Stimulated activated naive CD8-positive, alpha-beta T cell treated with anti-CD3 and anti-CD28 coated beads, Interleukin-15, amount 100 ng/mL, for 72 hours (primary cell): ENCODE data around the gene TNN.

Source experiments
- ATAC-seq: fragments of 150-1000 bp; cut with Tn5 transposase; 2 replicates; pipeline ENCODE4 v1.10.0; 2021; ENCODE audit warnings: mild to moderate bottlenecking, moderate library complexity
- DNase-seq, 2 donors: peaks; one replicate each; pipeline ENCODE4 v3.0.0; 2021 to 2022
- H3K27ac Mint-ChIP-seq, 2 donors: one replicate each; pipeline ENCODE4 v1.8.0; 2022; ENCODE audit warnings: mild to moderate bottlenecking in 2 of 2, mixed read lengths in 2 of 2, moderate library complexity in 2 of 2
- H3K27me3 Mint-ChIP-seq: one replicate; pipeline ENCODE4 v1.8.0; 2022; ENCODE audit warnings: mixed read lengths
- H3K4me1 Mint-ChIP-seq: one replicate; pipeline ENCODE4 v1.8.0; 2022; ENCODE audit warnings: mild to moderate bottlenecking, mixed read lengths
- H3K4me3 Mint-ChIP-seq, 2 donors: one replicate each; pipeline ENCODE4 v1.8.0; 2022; ENCODE audit warnings: mild to moderate bottlenecking in 2 of 2, mixed read lengths in 2 of 2, moderate library complexity in 1 of 2
- H3K9me3 Mint-ChIP-seq, 2 donors: one replicate each; pipeline ENCODE4 v1.8.0; 2022; ENCODE audit warnings: mixed read lengths in 2 of 2

The TNN gene

DNA sequence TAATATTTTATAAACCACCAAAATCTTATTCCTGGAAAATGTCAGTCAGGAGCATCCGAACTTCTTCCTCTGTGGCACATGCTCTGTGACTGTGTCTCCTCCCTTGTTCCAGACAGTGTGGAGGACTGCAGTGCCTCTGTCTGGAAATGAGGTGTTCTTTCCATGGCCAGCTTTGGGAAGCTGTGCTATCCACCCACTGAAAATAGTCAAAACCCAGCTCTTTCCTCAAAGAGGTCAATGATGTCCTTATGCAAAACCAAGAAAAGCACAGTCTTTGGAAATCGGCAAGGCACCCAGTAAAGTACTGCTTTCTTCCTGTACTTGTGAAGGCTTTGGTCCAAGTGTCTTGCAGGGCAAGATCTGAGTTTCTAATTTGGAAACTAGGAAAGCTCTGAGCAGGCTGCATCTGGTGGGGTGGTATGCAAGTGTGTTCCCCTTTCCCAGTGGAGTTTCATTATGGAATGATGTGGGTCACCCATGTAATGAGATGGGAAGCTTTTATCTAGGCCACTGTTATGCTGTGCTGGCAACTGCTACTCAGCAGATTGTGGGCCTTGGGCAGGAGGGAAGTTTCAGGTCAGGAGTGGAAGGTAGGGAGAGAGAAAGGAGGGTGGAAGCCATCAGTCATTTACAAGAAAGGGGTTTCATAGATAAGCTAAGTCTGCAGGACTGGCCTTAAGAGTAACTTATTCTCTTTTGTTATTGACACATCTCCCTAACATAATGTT is 119.0 kb downstream of the TNN start:
- Mint-ChIP-seq H3K9me3 (no peaks in the 10 kb centered on the region), H3K4me3 (no peak overlapping the region), H3K4me1 (peaks cover 94% of the 10 kb centered on the region), H3K27me3 (no peaks in the 10 kb centered on the region), H3K27ac (peak overlapping the region; percentile 1)
- ATAC-seq (no peak), DNase-seq (no peak)

DNA sequence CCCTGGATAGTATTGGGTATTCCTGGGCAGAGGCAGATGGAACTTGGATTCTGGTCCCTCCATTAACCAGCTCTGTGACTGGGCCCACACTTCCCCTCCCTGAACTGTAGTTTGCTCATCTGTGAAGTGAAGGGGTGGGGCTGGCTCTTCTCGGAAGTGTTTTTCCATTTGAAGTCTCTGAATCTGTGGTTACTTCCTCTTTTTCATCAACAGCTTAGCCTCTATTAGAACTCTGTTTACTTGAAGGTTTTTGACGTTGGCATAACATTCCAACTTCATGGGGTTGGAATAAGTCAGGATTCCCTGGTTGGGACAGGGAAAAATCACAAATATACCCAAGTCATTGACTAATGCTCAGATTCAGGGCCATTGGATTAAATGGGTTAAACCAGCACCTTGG is 121.3 kb downstream of the TNN start:
- Mint-ChIP-seq H3K27me3 (no peaks in the 10 kb centered on the region), H3K4me3 (peak overlapping the region; percentile 82 to 92), H3K9me3 (no peaks in the 10 kb centered on the region), H3K27ac (peak overlapping the region; percentile 77 to 79), H3K4me1 (peaks cover 76% of the 10 kb centered on the region)
- ATAC-seq (peak; percentile 66), DNase-seq (peak; percentile 29 to 59)

DNA sequence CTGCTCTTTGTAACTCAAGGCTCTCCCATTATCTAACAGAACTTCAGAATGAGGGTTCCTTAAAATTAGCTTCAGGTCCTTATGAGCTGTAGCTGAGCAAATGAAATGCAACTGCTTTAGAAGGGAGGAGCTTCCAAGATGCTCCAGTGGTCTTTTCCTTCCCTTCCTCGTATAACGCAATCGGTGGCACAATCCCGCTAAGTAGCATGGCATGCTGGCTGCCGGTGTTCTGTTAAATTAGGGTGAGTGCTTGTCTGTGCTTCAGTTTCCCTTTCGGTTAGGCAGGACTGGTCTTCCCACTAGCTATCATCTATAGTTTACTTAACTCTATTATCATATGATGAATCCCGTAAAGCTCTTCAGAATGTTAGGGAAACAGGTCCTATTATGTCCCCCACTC is 124.0 kb downstream of the TNN start:
- H3K9me3 Mint-ChIP-seq: no peaks in the 10 kb centered on the region
- peak overlapping the region; percentile 86 to 94 for H3K27ac Mint-ChIP-seq
- peaks cover 51% of the 10 kb centered on the region for H3K4me1 Mint-ChIP-seq
- peak; percentile 51 for ATAC-seq
- H3K27me3 Mint-ChIP-seq: no peaks in the 10 kb centered on the region
- peak; percentile 27 to 28 for DNase-seq
- peak overlapping the region; percentile 82 to 92 for H3K4me3 Mint-ChIP-seq

DNA sequence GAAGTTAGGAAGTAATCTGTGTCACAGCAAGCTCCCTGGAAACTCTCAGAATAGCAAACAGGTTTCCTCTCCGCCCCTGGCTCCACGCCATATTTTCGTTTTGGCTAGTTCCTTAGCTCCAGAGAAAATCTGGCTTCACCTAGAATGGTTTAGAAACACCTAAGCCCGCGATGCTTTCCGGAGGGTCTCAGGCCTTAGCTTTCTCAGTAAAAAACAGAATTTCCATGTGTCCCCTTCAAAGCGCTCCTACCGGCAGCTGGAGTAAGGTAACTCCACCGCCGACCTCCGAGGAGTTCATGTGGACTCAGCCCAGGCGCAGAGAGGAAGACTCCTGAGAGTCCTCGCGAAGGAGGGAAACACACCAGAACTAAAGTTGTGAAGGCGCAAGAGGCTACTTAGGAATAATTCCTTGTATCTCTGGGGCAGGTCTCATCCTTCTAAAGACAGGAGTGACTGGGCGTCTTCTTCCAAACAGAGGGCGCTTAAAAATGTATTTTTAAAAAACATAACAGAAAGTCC is 124.5 kb downstream of the TNN start:
- Mint-ChIP-seq H3K9me3 (no peaks in the 10 kb centered on the region), H3K4me1 (peaks cover 50% of the 10 kb centered on the region), H3K4me3 (peak overlapping the region; percentile 82 to 92), H3K27me3 (no peaks in the 10 kb centered on the region), H3K27ac (peak overlapping the region; percentile 86 to 94)
- ATAC-seq (peak; percentile 61), DNase-seq (peak; percentile 36 to 46)

DNA sequence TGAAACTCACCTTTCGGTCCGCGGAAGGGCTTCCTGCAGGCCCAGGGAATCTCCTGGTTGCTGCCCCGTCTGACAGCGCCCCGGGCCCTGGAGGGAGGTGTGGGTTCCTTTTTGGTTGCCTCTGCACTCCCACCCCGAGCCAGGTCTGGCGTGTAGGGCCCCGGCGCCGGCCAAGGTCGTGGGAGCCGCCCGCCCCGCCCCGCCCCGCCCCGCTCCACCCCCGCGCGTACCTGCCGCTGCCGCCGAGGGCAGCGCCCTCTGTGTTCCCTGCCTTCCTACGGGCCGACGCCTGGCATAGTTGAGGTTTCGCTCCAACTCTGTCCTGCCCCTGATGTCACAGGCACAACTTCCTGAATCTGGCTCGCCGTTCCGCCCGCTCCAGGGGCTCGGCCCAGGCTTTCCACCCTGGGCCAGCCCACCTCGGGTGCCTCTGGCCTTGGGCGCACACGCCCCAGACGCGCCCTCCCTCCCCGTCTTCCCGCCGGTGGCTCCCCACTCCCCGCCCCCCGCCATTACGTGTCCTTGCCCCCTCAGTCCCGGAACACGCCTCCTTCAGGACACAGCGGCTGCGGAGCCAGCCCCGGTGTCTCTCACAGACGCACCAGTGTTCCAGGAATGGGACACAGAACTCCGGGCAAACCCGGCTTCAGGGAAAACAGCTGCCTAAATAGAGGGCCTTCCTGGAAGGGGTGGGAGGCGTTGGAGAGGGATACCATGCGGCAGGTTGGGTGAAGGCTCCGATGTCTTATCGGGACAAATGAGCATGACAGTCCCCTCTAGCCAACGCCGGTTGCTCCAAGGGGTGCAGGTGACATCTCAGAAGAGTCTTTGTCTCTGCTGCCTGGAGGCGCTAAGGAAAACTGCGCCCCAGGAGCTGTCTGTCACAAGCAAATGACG is 125.2 kb downstream of the TNN start, which contains the start of gene KIAA0040:
KIAA0040 (minus strand) TSS at position 147 of the 897 bp plus-strand sequence. CDS start 31,763 bp downstream, outside the sequence.
- Mint-ChIP-seq H3K27me3 (no peaks in the 10 kb centered on the region), H3K9me3 (no peaks in the 10 kb centered on the region), H3K4me3 (peak within 1 kb of the TSS; percentile 82 to 92), H3K27ac (peak within 1 kb of the TSS; percentile 86 to 94), H3K4me1 (peaks cover 50% of the 10 kb centered on the region)
- ATAC-seq (peak; percentile 81), DNase-seq (peak; percentile 57 to 63)

DNA sequence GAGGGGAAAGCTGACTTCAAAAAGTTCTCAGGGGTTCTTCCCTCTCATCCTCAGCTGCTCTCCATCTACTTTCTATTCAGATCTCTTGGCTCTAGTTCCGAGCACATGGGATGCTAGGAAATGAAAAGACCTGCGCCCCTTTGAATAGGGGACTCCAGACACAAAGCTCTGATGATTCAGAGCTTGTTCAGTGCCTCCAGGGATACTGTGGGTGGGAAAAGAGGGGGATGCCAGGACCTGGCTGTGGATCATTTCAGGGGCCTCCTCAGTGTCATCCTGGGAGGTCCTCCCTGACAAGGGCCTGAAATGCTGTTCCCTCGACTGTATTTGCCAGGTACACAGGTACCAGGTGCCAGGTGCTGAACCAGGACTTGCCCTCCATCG is 125.9 kb downstream of the TNN start:
- DNase-seq: no peak
- Mint-ChIP-seq H3K27ac (no peak overlapping the region), H3K4me3 (peak overlapping the region; percentile 82 to 92), H3K4me1 (peaks cover 44% of the 10 kb centered on the region), H3K9me3 (no peaks in the 10 kb centered on the region), H3K27me3 (no peaks in the 10 kb centered on the region)
- ATAC-seq: no peak

DNA sequence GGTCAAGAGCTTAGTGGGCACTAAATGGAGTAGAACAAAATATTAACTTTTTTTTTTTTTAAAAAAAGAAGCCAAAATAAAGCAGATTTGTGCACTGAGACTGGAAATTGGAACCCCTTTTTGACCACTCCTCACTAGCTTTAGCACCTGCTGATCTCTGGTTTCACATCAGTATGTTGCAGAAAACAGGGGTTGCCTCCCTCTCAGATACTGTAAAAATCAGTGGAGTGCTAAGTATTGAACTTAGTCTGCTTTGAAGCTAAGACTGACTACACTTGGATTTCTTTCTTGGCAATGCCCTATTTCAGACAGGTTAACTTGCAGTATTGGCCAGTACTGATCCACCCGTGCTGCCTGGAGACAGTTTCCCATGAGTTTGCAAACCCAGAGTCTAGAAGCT is 127.6 kb downstream of the TNN start:
- peaks cover 26% of the 10 kb centered on the region for H3K4me1 Mint-ChIP-seq
- no peak overlapping the region for H3K27ac Mint-ChIP-seq
- no peak for ATAC-seq

DNA sequence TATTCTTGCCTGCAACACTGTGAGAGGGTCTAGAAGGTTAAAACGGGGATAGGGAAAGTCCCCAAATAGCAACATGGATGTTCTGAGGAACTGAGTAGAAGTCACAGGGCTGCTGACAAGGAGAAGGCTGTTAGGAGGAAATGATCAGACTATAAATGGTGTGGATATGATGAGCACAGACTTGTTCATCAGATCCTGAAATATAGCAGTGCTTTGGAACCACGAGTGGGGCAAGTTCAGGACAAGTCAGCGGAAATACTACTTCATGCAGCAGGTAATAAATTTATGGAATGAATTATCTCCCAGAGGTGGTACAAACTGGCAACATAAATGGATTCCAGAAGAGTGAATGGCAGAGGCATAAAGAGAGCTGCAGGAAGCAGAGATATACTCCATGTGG is 128.2 kb downstream of the TNN start:
- Mint-ChIP-seq H3K9me3 (no peaks in the 10 kb centered on the region), H3K4me3 (no peak overlapping the region), H3K27me3 (no peaks in the 10 kb centered on the region), H3K4me1 (peaks cover 21% of the 10 kb centered on the region), H3K27ac (no peak overlapping the region)
- DNase-seq: no peak
- ATAC-seq: no peak

More for the DNA sequence above, 127.6 kb downstream of the TNN start:
- H3K4me3 Mint-ChIP-seq: no peak overlapping the region
- H3K9me3 Mint-ChIP-seq: no peaks in the 10 kb centered on the region
- no peaks in the 10 kb centered on the region for H3K27me3 Mint-ChIP-seq
- DNase-seq: no peak

DNA sequence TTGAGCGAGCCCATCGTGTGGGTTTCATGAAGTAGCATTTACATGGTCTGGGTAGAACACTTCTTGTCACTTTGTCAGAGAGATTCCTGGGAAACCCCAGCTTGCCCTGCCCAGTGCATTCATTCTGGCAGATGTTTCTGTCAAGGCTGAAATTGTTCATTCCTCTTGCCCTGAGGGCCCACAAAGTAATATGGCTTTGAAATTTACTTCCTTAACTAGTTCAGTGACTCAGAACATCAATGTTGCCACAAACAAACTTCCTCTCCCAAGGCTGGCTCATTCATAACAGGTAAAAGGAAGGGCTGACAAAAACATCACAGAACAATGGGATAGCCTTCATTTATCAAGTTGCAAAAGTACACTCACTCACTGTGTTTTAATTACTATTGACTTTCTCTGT is 129.9 kb downstream of the TNN start:
- Mint-ChIP-seq H3K4me1 (peaks cover 16% of the 10 kb centered on the region), H3K27ac (no peak overlapping the region), H3K4me3 (no peak overlapping the region), H3K27me3 (no peaks in the 10 kb centered on the region), H3K9me3 (no peaks in the 10 kb centered on the region)
- DNase-seq: no peak
- no peak for ATAC-seq
